IPS-NIHi7 (cell line): ENCODE results near the gene VPS26B.
"Not testable (repeated sequence)": the region's sequence is repeated elsewhere in the genome, so short reads cannot be mapped to it uniquely, and the experiment has no call there.

Experiments used
- DNase-seq: peaks from one replicate; pipeline ENCODE4 v3.0.0; 2012; ENCODE audit warnings: mixed read lengths; ENCODE audit errors: extremely low spot score

The VPS26B gene

DNA sequence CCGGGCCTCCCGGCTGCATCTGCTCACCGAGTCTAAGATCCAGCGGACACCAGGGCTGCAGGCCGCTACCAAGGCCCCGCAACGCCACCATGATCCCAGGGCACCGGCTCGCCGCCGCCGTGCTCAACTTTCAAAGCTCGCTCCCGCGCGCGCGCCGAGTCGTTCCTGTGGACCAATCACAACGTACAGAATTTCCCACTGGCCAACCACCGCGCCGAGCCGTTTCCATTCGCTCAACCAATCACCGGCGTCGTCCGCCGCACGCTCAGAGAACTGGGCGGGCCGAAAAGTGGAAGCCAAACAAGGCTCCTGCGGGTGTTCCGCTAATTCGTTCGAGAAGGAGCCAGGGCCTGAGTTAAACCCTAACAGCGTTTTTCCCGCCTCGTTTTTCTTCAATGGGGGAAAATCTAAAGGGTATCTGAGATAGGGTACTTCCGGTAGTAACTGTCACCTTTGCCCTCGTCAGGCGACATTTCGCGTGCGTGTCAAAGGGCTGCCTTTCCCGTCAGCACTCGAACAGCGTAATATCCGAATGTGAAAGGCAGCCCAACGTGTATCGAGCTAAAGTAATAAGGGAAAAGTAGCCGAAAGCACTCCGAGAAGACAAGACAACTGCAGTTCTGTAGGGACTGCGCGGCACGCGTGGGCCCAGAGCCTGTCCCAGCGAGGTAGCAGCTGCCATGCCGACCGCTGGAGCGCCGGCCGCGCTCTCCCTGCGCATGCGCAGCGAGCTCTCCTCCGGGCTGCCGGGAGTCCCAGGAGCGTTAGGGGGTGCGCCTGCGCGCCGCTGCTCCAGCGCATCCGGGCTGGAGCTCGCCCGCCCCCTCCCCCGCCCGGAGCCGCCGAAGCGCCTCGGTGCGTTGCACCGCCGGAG, at the start of gene VPS26B, which contains the start of gene NCAPD3:
VPS26B (plus strand) TSS at position 836 of the 874 bp plus-strand sequence. CDS start 452 bp downstream, outside the sequence.
NCAPD3 (minus strand) TSS at position 132 of the 874 bp plus-strand sequence; CDS start at position 91, 41 bp downstream.
- peak; percentile 98 for DNase-seq

DNA sequence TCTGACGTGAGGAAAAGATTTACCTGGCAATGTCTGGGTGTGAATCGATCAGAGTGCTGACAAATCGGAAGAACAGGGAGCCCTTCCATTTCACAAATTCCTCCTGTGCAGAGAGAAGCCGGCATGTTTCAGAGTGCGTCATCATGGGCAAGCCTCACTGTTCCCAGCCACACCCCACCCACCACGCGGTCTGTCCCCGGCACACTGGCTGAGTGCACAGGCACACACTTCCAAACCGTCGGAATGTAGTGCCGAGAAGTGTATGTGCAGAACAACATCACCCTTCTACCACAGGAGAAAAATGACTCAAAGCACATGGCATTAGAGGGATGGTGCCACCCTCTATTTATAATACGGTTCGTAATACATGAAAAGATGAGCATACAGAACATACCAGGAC, 48.2 kb upstream of the VPS26B start:
- no peak for DNase-seq

- DNase-seq: no peak
Measured at GRCh38 chr11:134178032-134178674, 46.3 kb upstream of the VPS26B start.

GRCh38 chr11:134181707-134182106, 42.8 kb upstream of the VPS26B start:
- DNase-seq: no peak

DNA sequence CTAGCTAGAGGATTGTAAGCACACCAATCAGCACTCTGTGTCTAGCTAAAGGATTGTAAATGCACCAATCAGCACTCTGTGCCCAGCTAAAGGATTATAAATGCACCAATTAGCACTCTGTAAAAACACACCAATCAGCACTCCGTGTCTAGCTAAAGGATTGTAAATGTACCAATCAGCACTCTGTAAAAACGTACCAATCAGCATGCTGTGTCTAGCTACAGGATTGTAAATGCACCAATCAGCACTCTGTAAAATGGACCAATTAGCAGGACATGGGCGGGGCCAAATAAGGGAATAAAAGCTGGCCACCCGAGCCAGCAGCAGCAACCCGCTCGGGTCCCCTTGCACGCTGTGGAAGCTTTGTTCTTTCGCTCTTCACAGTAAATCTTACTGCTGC, 36.4 kb upstream of the VPS26B start:
- DNase-seq: not testable (repeated sequence)

- no peak for DNase-seq
Measured at GRCh38 chr11:134196756-134197155, 27.7 kb upstream of the VPS26B start.

DNA sequence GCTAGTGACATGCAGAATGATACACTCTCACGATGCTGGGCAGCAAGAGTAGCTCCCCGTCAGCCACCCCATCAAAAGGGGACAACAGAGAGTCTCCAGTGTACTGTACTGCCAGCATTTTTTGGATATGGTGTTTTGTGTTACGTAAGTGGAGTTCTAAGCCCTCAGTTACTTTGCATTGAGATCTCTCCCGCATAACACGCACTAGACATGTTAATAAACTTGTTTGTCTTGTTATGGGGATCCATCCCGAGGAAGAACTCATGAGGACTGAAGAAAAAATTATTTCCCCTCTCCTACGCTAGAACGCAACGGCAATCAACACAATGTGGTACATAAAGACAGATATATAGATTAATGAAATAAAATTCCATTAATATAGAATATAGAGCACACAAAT, 24.9 kb upstream of the VPS26B start:
- DNase-seq: no peak

DNA sequence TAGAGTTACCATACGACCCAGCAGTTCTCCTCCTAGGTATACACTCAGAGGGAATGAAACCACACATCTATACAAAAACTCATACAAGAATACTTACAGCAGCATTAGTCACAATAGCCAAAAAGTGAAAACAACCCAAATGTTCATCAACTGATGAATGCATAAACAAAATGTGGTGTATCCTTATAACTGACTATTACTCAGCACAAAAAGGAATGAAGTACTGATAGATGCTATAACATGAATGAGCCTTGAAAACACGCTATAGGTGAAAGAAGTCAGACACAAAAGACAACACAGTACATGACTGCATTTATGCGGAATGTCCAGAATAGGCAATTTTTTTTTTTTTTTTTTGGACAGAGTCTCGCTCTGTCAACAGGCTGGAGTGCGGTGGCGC, 23.8 kb upstream of the VPS26B start:
- no peak for DNase-seq

DNA sequence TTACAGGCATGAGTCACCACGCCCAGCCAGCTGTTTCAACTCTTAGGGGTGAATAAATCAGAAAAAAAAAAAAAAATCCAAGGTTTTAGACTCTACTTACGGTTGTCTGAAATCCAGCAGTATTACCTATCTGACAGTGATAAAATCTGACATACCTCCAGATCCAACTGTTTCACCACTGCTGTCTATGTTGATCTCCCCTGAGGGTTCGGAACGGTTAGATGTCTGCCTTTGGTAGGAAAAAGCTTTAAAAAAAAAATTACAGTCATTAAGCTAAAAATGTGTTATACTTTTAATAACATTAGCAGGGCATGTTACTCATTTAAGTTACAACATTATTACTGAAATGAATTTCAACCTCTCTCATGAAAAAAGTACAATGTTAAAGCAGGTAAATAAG, 21.8 kb upstream of the VPS26B start:
- DNase-seq: no peak

- DNase-seq: no peak
Measured at GRCh38 chr11:134205729-134206128, 18.7 kb upstream of the VPS26B start.

DNA sequence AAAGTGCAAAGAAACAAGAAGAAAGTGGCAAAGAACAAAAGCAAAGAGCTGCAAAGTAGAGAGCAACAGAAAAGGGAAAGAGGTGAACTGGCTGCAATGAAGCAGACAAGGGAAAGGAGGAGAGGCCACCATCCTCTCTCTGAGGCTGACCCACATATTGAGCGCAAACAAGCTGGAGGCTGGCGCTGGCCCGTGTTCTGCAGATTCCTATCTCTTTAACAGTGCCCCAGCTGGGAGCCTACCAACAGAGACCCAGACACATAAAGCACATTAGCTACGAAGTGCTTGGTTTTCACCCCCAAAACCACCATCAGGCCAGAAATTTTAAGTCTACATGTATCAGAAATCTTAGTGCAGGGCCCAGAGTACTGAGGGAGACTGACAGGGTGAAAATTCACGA, 18.3 kb upstream of the VPS26B start:
- no peak for DNase-seq

DNA sequence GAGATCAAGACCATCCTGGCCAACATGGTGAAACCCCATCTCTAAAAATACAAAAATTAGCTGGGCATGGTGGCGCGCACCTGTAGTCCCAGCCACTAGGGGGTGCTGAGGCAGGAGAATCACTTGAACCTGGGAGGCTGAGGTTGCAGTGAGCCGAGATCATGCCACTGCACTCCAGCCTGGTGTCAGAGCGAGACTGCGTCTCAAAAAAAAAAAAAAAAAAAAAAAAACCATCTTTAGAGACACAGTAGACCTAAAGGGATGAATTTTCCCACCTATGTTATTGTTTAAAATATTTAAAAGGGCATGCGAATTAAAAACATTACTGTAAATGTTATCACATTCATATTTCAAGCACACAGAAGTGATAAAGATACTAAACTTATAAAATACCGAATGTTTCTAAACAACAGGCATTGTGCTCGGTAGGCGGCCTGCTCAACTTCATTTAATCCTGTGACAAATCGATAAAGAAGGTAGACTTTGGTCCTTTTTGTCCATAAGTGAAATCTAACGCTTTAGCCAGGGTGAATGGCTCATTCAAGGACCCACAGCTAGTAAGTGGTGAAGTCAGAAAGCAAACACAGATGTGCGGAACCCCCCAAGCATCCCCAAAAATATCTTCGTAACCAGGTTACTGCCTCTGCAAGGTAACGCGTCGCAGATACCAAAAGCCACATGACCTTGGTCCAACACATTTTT, 16.8 kb upstream of the VPS26B start:
- DNase-seq: no peak

GRCh38 chr11:134215836-134216235, 8.6 kb upstream of the VPS26B start:
- DNase-seq: no peak

GRCh38 chr11:134216816-134217215, 7.7 kb upstream of the VPS26B start:
- DNase-seq: no peak

DNA sequence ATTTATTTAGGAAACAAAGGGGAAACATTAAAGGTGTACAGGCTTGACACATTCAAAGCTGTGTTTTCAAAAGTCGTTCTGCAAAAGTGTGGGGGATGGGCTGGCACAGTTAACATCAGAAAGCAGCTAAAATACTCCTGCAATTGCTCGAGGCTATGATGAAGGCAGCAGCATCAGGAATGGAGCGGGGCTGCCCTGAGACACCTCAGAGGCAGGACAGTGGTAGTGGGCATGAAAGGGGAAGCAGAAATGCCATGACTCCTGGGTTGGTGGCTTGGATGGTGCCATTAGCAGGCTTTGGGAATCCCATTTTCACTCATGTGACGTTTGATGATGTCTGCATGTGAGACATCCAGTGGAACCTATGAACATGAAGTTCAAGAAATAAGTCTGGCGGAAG, 1.4 kb upstream of the VPS26B start:
- no peak for DNase-seq

DNA sequence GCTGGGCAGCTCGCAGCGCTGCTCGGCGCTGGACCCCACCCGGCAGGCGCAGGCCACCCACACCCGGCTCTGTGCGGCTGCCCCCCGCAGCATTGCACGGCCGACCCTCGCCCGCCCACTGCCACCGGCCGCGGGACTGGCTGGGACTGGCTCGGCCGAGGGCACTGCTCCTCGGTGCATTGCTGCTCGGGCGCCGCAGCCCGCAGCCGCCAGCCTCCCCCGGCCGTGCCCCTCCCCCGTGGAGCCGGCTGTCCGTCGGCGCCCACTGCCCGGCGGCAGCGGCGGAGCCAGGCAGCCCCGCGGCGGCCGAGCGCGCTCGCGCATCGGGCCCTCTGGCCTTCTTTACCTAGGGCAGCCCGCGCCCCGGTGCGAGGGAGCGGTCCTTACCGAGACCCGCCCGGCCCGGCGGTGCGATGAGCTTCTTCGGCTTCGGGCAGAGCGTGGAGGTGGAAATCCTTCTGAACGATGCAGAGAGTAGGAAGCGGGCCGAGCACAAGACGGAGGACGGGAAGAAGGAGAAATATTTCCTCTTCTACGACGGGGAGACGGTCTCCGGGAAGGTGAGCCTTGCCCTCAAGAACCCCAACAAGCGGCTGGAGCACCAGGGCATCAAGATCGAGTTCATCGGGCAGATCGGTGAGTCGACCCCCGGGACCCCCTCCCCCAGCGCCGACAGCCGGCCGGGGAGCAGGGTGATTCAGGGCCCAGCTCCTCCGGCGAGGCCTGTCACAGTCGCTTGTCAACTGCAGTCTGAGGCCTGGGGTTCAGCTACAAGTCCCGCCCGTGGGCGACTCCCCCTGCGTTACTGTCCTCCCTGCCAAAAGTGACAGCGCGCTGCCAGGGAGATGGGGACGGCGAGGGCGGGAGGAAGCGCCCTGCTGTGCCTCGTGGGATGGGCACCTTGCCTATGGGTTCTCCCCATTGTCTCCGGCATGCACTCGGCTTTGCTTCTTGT, 516 bp downstream of the VPS26B start:
- peak; percentile 53 for DNase-seq

DNA sequence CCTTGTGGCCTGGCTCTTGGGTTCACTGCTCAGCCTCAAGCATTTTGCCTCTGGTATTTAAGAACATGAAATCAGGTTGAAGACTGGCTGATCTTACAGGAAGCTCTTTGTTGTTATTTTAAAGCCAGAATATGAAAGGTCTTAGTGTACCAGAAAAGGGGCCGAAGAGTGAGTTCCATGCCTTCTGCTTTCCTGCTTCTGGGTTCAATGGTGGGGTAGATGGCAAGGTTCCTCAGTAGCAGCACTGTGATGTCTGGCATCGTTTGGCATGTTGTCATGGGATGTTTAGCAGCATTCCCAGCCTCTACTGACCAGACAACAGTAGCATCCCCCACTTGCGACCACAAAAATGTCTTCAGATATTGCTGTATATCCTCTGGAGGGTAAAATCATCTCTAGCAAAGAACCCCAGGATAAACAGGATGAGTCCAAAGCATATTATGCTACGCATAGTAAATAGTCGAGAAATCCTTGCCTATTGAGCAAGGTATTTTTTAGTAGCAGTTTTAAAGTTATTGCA, 2.4 kb downstream of the VPS26B start:
- no peak for DNase-seq

DNA sequence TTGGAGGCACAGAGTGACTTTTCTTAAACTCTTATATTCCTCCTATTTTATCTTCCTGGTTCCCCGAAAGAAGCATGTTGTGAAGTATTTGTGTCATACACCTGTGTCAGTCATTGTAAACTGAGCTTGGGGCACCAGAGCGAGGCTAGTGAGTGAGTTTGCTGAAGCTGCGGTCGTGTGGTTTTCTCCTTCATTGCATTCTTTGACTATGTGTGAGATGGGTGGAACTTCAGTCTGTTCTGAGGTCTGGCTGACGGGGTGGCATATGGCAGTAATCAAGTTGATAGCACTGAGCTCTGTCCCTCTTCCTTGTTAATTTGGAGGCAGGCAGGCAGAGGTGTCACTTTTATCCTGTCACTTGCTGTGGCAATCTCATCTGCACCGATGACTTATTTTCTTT, 4.2 kb downstream of the VPS26B start:
- DNase-seq: no peak

- no peak for DNase-seq
Measured at GRCh38 chr11:134229126-134229790, 4.8 kb downstream of the VPS26B start.

DNA sequence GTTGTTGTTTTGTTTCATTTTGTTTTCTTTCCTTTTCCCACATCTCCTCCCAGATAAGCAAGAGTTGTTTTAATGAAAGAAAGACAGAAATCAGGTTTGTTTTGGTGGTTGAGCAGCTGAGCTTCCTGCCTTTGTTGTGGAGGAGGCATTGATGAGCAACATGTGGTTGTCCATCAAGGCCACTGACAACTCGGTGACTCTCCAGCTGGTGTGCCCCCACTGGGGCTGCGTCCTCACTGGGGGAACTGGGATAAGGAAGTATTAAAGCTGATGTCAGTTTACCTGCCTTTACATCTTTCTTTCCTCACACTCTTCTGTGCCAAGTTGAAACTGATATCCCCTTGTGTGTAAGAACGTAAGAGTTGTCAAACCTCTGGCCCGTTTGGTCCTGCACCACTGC, 5.9 kb downstream of the VPS26B start:
- no peak for DNase-seq
